ENCODE results near the gene AFP.

AFP gene

DNA sequence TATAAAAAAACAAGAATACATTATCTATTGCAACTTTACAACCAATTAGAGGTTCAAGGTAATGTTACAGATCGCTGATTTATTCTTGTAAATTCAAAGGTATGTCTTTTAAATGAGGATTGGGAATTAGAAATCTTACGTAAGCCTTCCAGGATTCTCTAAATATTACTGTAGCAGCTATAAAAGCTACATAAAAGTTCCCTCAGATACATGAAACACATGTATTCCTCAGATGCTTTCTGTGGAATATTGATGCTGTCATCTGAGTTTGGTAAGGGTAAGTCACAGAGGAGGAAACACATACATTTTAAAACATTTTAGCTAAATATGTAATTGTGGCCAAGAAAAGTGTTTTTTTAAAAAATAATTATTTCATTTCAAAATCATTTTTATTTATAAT lies 3.4 kb downstream of the AFP start:
- DNase-seq, result no peak

DNA sequence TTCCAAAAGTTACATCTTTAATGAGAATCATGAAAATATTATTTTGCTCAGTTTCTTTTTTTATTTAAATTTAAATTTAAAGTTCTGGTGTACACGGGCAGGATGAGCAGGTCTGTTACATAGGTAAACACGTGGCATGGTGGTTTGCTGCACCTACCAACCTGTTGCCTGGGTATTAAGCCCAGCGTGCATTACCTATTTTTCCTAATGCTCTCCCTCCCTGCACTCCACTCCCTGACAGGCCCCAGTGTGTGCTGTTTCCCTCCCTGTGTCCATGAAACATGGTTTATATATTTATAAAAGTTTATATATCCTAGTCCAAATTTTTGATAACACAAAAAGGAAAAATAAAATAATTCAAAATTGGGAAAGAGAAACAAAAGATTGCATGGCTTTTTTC lies 4.0 kb downstream of the AFP start:
- no peak for DNase-seq

DNA sequence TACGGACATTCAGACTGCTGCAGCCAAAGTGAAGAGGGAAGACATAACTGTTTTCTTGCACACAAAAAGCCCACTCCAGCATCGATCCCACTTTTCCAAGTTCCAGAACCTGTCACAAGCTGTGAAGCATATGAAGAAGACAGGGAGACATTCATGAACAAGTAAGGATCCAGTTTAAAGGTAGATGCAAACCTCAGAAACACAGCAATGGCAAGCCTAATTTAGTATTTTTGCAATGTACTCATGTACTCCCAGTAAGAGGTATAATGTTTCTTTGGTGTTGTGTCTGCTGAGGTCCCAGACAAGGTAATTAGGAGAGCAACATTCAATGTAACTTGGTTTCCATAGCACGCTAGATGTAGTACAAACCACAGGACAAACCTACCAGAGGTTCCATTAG lies 4.6 kb downstream of the AFP start:
- no peak for DNase-seq

DNA sequence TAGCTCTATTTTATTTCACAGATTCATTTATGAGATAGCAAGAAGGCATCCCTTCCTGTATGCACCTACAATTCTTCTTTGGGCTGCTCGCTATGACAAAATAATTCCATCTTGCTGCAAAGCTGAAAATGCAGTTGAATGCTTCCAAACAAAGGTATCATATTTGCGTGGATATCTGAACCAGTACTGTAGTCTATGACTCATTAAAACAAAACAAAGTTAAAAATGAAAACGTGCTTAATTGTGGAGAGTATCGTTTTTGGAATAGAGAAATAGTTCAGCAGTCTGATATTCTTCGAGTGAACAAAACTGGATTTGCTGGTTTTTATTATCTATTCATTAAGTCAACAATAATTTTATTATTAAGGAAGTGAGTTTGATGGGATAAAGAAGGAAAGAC lies 6.3 kb downstream of the AFP start:
- DNase-seq, result no peak

DNA sequence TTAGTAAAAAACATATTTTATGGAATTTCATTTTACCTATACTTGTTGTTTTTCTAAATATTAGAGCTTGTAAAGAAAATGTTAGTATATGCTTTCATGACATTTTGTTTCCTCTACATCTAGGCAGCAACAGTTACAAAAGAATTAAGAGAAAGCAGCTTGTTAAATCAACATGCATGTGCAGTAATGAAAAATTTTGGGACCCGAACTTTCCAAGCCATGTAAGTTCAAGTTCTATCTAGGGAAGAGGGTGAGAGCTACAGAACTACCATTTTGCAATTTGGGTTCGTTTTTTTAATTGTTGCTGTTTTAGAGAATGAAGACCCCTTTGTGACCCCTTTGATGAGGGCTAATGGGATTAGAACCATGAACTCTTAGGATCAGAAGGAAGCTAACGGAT lies 7.2 kb downstream of the AFP start:
- no peak for DNase-seq

DNA sequence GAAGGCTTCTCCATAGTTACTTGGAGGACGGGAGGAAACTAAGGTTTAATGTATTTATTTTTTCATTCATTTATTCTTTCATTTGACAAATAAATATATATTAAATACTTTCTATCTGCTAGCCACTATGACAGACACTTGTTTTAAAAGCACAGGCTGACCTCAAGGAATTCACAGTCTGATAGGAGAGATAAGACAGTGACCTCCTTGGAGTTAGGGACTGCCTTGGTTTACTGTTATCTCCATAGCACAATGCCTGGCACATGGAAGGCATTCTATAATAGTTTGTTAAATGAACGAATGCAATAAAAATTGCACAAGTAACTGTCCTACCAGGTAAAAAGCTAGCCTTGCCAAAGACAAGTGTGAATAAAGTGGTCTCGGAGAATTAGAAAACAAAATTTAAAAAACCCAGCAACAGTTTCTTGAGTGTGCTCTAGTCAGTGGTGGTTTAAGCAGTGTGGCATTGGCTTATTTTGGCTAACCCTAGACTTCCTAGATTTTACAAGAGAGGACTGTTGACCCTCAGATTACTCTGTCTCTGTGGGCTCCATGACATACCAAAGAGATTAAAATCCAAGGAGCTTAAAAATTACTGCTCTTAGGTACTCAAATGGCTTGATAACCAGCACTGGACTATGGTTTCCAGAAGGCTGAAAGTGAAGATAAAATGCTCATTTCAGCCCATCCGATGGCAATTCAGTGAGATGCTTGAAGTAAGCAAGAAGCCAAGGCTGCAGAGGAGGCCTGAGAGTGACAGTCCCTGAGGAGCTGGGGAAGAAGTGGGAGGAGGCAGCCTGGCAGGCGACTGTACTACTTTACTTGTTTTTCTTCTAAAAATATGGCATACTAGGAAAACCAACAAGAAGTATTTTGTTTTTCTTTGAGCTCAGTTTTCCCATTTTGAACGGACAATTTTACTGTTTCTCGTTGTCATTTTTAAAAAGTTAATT lies 9.6 kb downstream of the AFP start:
- DNase-seq, result no peak

DNA sequence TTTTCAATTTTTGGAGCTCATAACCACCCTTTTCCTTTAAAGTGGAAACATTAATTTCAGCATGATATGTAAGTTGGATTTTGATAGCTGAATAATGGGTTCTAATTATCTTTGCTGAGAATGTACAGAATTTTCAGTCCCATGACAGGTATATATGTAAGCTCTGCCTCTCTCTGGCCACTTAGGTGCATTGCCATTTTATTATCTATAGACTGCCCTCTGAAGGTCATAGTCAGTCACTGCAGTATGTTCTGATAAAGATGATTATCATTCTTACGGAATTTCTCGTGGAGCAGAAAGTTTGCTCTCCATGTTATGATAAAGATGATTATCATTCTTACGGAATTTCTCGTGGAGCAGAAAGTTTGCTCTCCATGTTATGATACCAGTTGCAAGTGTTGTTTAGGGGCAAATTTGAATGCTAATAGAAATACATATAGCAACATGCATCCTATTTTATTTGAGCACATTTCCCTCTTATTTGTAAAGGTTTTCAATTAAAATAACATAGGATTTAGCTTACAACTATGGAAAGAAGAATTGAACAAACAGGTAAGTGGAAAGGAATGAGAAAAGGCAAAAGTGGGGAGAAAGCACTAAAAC lies 10.4 kb downstream of the AFP start:
- no peak for DNase-seq

DNA sequence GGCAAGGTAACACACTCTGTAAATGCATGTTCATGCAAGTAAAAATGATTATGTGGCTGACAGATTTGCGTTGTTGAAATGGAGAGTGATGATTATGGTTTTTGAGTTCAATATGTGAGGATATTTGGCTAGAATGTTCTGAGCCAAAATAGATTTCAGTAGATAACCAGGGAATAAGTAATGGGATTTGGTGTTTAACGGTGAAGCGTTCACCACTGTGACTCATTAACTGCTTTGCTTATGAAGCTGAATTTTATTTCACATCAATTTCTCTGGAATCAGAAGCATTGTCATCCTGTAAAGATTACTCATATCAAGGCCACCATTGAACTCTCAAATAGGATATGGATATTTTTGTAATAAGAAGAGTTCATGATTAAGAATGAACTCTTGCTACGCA lies 11.7 kb downstream of the AFP start:
- DNase-seq, result no peak

DNA sequence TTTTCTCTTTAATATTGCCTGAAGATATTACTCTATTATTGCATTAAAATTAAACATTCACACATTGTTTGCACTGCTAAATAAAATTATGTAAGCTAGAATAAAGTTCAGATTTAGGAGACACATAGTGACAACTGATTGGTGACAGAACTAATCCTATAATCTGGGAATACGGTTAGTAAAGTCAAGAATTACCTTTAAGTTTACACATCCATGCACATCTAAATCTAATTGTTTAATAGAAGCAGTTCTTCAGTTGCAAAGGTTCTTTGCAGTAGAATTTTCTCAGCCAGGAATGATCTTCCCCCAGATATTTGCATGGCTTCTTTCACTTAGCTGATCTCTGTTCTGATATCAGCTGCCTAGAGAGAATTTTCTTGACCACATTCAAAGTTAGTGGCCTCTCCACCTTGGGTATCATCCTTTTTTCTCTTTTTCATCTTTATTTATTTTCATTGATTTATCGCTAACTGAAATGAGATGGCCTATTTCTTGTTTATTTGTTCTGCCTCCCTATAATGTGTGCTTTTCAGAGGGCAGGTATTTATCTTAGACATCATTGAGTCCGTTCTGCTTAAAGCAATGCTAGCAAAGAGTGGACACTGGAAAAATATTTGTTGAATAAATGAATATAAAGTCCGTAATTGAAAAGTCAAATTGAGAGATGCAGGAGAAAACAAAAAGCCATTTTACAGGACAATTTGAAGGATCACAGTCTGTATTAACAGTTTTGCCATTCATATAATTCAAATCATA lies 12.6 kb downstream of the AFP start:
- no peak for DNase-seq

DNA sequence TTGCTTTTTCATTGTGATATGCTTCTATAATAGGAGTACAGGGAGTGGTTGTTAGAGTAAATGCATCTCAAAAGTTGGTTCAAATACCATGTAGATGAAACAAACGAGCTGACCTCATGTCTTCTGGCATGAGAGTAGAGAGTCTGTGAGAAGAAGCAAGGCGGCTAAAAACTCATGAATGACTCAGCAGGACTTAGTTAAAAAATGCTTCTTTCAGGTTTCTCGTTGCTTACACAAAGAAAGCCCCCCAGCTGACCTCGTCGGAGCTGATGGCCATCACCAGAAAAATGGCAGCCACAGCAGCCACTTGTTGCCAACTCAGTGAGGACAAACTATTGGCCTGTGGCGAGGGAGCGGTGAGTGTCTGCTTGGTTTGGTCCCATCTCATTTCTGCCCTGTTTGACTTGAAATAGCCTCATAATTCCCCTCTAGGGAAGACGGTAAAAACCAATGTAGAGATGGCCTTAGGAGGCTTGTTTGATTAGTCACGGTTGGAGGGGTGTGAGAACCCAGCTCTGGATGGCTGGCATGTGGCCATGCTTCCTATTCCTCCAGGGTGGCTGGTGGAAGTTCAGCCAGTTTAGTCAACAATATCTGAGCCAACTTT lies 14.5 kb downstream of the AFP start:
- DNase-seq, result no peak

DNA sequence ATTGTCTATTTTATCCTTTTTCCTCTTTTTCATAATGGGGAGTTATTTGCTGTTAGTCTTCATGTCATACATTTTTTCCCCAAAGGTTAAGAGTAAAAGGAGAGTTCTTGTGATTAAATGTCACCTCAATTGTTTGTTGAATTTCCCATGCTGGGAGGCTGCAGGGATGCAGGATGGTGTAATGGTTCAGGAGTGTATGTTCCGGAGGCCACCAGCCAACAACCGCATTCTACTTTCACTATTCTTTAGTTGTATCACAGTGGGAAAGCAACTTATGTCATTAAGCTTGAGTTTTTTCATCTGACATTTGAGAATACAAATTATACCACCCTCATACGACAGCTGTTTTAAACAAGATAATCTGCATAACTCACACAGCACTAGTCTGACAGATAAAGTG lies 15.4 kb downstream of the AFP start:
- no peak for DNase-seq

DNA sequence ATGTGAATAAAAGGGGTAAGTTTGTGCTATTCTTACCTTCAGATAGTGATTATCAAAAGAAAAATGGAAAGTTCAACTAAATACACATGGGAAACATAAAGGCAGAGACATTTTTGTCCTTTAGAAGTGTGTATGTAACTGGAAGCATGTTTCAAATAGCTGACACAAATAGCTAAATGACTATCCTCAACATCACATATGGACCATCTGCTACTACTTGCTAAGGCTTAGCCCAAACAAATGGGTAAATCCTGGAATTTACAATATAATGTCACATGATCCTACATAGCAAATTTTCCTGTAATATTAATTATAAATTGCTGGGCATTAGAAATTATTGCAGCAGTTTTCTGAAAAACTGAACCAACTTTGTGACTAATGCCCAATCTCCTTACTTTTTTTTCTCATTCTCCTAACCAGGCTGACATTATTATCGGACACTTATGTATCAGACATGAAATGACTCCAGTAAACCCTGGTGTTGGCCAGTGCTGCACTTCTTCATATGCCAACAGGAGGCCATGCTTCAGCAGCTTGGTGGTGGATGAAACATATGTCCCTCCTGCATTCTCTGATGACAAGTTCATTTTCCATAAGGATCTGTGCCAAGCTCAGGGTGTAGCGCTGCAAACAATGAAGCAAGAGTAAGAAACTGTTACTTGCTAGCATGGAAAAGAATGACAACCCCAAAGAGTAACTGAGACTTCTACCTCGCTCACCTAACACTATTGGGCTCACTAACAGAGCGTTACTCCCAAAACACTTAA lies 16.1 kb downstream of the AFP start:
- no peak for DNase-seq

DNA sequence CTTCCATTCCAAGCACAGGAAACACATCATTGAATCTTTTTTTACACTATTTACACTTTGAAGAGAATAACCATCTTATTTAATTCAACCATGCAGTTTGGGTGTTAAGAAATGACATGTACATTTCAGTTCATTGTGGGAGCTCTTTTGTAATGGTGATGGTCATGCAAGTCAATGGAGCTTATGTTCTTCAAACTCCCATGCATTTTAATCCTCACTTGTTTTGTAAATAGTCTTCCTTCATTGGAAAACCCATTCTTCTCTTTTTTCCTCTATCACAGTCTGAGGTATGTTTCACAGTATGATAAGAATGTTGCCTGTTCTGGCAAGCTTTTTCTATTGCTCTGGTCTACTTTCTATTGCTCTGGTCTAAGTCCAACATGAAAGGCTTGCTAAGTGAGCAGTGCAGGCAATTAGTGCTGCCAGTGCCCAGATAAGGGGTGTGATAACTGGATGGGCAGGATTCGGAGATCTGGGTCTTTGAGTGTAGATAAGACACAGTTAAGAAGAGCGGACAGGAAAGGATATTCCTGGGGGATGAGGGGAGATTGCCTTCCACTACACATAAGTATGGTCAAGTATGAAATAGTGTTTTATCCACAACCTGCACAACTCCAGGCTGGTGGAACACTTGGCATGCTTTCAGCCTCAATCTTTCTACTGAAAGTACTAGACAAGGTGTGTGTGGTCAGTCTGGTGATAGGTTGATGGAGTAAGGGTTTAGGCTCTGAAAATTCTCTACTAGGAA lies 17.1 kb downstream of the AFP start:
- DNase-seq, result no peak

DNA sequence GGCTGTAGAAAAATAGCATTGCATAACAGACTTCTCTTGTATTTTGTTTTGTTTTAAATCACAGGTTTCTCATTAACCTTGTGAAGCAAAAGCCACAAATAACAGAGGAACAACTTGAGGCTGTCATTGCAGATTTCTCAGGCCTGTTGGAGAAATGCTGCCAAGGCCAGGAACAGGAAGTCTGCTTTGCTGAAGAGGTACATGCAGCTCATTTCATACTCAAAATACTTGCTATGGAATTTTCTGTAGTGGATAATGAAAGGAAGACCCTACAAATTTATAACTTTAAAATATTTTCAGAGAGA lies 17.6 kb downstream of the AFP start:
- no peak for DNase-seq

DNA sequence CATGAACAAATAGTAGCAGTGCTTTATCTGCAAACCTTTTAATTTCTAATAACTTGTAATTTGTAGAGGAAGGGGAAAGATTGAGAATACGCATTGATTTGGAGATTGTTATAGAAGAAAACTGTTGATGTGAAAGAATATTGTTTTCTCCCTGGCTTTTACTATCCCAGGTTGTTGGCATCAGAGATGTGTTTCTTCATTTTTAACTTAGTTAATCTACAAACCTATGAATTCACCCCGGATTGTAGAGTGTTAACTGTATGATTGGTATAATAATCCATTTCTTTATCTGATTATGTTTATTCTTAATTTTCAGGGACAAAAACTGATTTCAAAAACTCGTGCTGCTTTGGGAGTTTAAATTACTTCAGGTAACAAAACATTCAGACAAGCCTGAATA lies 18.9 kb downstream of the AFP start:
- DNase-seq, result no peak

DNA sequence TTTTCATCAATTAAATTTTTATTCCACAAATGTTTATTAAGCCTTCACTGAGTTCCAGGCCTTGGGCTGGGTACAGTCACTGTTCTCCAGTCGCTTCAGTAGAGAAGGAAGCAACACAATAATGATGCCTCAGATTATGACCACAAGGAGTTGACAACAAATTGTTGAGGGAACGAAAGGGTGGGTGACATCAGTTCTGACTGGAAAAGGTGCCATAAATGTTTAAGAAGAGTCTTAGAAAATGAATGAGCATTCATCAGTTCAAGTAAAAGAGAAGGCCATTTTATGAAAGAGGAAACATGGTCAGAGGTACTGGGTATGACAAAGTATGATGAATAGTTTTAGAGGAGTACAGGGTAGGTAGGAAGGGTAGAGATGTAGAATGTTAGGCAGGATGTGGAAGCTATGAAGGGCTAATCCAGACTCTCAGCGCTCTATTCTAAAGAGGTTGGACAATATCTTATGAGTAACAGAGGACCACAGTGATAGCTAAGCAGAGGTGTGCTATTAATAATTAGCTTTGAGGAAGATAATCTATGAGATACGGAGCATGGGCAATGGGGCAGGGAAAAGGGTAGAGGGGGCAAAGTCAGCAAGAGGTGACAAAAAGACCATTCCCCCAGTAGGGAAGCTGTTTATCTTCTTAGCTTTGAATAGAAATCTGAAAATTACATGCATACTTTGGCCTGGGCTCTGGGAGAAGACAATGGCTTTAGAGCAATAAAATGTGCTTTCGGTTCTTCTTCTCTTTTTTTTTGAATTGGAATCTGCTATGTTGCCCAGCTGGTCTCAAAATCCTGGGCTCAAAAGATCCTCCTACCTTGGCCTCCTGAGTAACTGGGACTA lies 20.4 kb downstream of the AFP start:
- DNase-seq, result no peak

DNA sequence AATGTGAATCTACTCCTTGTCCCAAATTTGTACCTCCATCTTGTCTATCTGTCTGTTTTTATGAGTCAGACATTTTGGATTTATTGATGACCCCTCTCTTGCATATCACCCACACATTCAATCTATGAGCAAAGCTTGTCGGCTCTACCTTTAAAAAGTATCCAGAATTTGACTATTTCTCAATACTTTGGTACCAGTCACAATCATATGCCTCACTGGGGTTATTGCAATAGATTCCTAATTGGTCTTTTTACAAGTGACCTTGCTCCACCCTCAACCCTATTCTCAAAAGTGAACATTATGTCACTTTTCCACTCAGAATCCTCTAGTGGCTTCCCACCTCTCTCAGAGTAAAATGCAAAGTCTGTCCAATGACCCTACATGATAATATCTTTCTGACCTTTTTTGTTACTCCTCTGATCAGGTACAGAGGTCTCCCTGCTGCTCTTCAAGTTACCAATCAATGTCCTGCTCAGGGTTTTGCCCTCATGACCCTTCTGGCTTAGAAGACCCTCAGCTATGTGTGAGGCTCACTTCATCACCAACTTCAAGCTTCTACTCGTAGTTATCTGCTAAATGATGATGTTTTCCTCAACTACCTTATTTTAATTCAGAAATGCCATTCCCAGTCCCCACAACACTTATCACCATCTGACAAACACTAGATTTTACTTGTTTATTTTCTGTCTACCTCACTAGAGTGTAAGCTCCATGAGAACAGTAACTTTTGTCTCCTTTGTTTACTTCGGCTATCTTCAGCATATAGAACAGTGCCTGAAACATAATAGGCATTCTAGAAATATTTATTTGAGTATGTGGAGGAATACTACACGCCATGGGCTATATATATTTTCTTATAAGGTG lies 22.4 kb downstream of the AFP start:
- DNase-seq, result no peak

DNA sequence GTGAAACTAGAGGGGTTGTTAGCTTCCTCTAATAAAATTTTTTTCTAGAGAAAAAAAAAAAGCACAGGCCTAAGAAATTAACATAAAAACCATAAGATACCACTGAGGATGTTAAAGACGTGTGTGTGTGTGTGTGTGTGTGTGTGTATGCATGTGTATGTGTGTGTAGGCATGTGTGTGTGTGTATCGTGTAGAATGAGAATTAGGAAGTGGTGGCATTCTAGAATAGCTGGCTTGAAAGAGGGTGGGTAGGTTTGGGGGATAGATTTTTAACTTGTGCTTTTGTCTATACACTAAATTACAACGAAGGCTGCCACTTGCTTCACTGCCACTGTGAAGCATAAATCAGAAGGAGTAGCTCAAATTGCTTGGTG lies 23.0 kb downstream of the AFP start:
- DNase-seq, result no peak

DNA sequence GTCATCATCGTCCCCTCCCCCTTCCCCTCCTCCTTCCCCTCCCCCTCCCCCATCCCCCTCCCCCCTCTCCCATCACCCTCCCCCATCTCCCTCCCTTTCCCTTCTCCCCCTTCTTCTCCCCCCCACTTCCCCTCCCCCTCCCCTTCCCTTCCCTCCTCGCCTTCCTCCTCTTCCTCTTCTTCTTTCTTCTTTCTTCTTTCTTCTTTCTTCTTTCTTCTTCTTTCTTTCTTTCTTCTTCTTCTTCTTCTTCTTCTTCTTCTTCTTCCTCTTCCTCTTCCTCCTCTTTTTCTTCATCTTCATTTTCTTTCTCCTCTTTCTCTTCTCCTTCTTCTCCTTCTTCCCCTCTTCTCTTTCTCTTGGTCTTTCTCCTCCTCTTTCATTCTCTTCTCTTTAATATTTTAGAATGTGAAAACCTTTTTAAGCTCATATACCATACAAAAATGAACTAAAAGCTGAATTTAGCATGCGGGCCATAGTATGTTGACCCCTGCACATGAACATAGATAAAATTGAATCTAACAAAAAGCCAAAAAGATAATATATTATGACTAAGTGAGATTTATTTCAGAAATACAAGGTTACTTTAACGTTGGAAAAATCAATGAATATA lies 25.0 kb downstream of the AFP start:
- no peak for DNase-seq

DNA sequence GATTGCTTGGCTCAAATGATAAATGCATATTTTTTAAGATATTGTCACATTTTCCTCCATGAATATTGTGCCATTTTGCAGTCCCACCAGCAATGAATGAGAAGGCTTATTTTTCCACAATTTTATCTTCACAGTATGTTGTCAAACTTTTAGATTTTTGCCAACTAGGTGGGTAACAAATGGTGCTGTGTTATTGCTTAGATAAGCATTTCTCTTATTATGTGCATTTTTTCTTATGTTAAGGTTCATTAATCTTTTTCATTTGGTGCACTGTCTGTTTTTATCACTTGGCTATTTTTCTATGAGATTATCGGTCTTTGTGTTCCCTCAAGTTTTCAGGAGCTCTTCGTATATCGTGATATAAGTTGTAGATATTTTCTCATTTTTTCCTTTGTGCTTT lies 32.1 kb downstream of the AFP start:
- no peak for DNase-seq
